AG04449 (cell line): ENCODE measurements around the gene CLCNKA.

Experiments used
- CTCF ChIA-PET: fragments of 350-600 bp; formaldehyde crosslinking; extraction: SDS; loops from one replicate; lab custom pipeline; 2021; ENCODE audit warnings: antibody characterized with exemption; lab: Yijun Ruan, JAX
- POLR2A ChIA-PET: fragments of 400-600, 350-600 bp; formaldehyde crosslinking; extraction: SDS; loops from one replicate; lab custom pipeline; 2020; ENCODE audit warnings: antibody characterized with exemption, inconsistent platforms; lab: Yijun Ruan, JAX
- DNase-seq: peaks from one replicate; pipeline ENCODE4 v3.0.0-alpha.2; 2010; ENCODE audit warnings: low read depth, low spot score
- H3K4me3 ChIP-seq: 2 replicates; pipeline ENCODE4 v1.5.1; 2011; ENCODE audit warnings: low read depth, mild to moderate bottlenecking, control low read depth, low read length
- TF ChIP-seq, protein P1 (sequence below): IDR thresholded peaks from one replicate; pipeline ENCODE4 v1.5.1; 2011; ENCODE audit warnings: mild to moderate bottlenecking, moderate library complexity, low read length, control low read depth, inconsistent platforms; ENCODE audit not compliant: insufficient read depth; ENCODE audit errors: missing control alignments

The CLCNKA gene

DNA sequence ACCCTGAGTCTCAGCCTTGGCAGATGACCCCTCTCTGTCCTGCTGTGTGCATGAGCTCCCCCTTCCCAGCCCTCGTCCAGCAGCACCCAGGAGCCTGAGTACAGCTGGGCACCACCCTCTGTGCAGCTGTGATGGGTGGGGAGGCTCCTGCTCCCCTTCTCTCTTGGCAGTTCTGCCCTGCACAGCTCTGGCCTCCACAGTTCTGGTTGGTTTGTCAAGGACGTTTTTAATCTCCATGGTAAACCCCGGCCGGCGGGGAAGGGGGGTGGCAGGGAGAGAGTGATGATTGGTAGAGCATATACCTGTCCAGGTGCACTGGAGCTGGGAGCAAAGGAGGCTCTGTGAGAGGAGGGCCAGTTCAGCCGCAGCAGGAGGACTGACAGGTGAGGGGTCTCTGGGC is at the start of gene CLCNKA:
Gene CLCNKA, plus strand, starts transcription at position 356 of the 400 bp plus-strand sequence. CDS start 584 bp downstream, outside the sequence.
- TF ChIP-seq, protein P1, sequence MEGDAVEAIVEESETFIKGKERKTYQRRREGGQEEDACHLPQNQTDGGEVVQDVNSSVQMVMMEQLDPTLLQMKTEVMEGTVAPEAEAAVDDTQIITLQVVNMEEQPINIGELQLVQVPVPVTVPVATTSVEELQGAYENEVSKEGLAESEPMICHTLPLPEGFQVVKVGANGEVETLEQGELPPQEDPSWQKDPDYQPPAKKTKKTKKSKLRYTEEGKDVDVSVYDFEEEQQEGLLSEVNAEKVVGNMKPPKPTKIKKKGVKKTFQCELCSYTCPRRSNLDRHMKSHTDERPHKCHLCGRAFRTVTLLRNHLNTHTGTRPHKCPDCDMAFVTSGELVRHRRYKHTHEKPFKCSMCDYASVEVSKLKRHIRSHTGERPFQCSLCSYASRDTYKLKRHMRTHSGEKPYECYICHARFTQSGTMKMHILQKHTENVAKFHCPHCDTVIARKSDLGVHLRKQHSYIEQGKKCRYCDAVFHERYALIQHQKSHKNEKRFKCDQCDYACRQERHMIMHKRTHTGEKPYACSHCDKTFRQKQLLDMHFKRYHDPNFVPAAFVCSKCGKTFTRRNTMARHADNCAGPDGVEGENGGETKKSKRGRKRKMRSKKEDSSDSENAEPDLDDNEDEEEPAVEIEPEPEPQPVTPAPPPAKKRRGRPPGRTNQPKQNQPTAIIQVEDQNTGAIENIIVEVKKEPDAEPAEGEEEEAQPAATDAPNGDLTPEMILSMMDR = no peak
- CTCF ChIA-PET = interaction anchor here (1.1 to 8.1 kb wide), 2 partner anchors 14 to 230 kb away, joined by 4 to 97 read pairs; no protein-coding TSS in a partner anchor
- POLR2A ChIA-PET = no interaction called here
- DNase-seq = no peak
- no peak within 1 kb of the TSS for H3K4me3 ChIP-seq

DNA sequence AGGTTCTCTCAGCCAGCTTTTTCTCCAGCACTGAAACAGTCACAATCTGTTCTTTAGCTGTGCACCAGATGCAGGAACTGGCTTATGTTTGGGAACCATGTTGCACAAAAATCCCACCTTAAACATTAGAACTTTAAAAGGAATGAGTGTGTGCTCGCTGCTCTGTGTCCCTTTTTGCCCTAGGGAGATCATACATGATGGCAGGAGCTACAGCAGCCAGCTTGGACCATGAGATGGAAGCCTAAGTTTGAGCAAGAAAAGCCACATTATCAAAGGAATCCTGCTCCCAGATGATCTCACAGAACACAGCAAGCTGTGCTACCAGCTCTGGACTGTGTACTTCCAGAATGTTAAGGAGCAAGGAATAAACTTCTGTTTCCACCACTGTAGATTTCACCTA is 49.4 kb upstream of the CLCNKA start:
- no peak overlapping the region for H3K4me3 ChIP-seq
- no peak for DNase-seq
- ChIA-PET CTCF (interaction anchor here (1.2 to 2.2 kb wide), 5 partner anchors 9 to 180 kb away, joined by 3 to 8 read pairs (median 5); no protein-coding TSS in a partner anchor), POLR2A (no interaction called here)
- TF ChIP-seq, protein P1 = no peak

DNA sequence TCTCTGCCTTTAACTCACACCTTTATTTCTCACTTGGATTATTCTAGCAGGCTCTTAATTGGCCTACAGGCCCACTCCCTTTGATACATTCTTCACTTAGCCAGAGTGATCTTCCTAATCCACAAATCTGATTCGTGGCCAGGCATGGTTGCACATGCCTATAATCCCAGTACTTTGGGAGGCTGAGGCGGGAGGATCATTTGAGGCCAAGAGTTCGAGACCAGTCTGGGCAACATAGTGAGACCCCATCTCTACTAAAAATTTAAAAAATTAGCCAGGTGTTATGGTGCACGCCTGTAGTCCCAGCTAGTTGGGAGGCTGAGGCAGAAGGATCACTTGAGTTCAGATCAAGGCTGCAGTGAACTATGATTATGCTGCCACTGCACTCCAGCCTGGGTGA is 48.1 kb upstream of the CLCNKA start:
- TF ChIP-seq, protein P1 = no peak
- no peak overlapping the region for H3K4me3 ChIP-seq
- DNase-seq = no peak
- CTCF ChIA-PET = interaction anchor here (1.3 kb wide), 1 partner anchor 21 kb away, joined by 5 read pairs; no protein-coding TSS in a partner anchor
- POLR2A ChIA-PET = no interaction called here

DNA sequence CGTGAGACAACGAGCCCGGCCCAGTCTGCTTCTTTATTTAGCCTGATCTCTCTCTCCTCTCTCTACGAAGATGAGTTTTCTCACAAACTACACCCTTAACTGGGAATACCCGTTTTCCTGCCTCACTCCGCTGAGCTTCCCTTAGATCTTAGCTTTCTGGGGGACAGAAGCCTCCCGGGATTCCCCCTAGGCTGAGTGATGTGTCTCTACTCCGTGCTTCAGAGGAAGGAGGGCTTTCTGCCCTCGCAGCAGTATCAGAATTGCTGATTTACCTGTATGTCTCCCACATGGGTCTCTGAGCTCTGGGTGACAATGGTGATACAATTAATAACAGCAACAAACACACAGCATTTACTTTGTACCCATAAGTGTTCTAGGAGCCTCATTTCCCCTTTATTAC is 47.0 kb upstream of the CLCNKA start:
- ChIA-PET POLR2A (interaction anchor here (0.7 to 1.3 kb wide), 2 partner anchors 9 to 25 kb away, joined by 3 to 5 read pairs; no protein-coding TSS in a partner anchor), CTCF (interaction anchor here (0.8 to 3.7 kb wide), 8 partner anchors 9 to 183 kb away, joined by 3 to 27 read pairs (median 6); no protein-coding TSS in a partner anchor)
- TF ChIP-seq, protein P1 = no peak
- H3K4me3 ChIP-seq = peak overlapping the region; percentile 76
- no peak for DNase-seq

- CTCF ChIA-PET = interaction anchor here (0.8 to 3.7 kb wide), 14 partner anchors 8 to 213 kb away, joined by 3 to 27 read pairs (median 5); no protein-coding TSS in a partner anchor
- POLR2A ChIA-PET = interaction anchor here (0.7 to 1.3 kb wide), 5 partner anchors 8 to 26 kb away, joined by 3 to 5 read pairs (median 3); no protein-coding TSS in a partner anchor
- no peak for DNase-seq
- TF ChIP-seq, protein P1 = peak; percentile 33
- H3K4me3 ChIP-seq = peak overlapping the region; percentile 76
These were observed 46.5 kb upstream of the CLCNKA start for GRCh38 chr1:15975358-15975804.
